Measurements from ENCODE around the gene PKHD1.

The PKHD1 gene

GRCh38 chr6:52049252-52050050, 38.0 kb downstream of the PKHD1 start:
- no peak for DNase-seq (ENCODE audit: extremely low read depth in 1 of 2, low read depth in 1 of 2)

GRCh38 chr6:52046456-52046855, 41.0 kb downstream of the PKHD1 start:
- no peak for DNase-seq (ENCODE audit: extremely low read depth in 1 of 2, low read depth in 1 of 2)

GRCh38 chr6:52045481-52045880, 41.9 kb downstream of the PKHD1 start:
- DNase-seq (ENCODE audit: extremely low read depth in 1 of 2, low read depth in 1 of 2) = no peak

- no peak for DNase-seq (ENCODE audit: extremely low read depth in 1 of 2, low read depth in 1 of 2)
Measured at GRCh38 chr6:52045033-52045432, 42.4 kb downstream of the PKHD1 start.

- no peak for DNase-seq (ENCODE audit: extremely low read depth in 1 of 2, low read depth in 1 of 2)
Measured at GRCh38 chr6:52042141-52042885, 45.1 kb downstream of the PKHD1 start.

- DNase-seq (ENCODE audit: extremely low read depth in 1 of 2, low read depth in 1 of 2) = no peak
Measured at GRCh38 chr6:52041134-52041533, 46.3 kb downstream of the PKHD1 start.

- no peak for DNase-seq (ENCODE audit: extremely low read depth in 1 of 2, low read depth in 1 of 2)
Measured at GRCh38 chr6:52027699-52028098, 59.7 kb downstream of the PKHD1 start.

- DNase-seq (ENCODE audit: extremely low read depth in 1 of 2, low read depth in 1 of 2) = no peak
Measured at GRCh38 chr6:52024451-52025068, 62.9 kb downstream of the PKHD1 start.

- no peak for DNase-seq (ENCODE audit: extremely low read depth in 1 of 2, low read depth in 1 of 2)
Measured at GRCh38 chr6:52022675-52023074, 64.7 kb downstream of the PKHD1 start.

- DNase-seq (ENCODE audit: extremely low read depth in 1 of 2, low read depth in 1 of 2) = no peak
Measured at GRCh38 chr6:52020945-52021570, 66.4 kb downstream of the PKHD1 start.

GRCh38 chr6:52019881-52020280, 67.5 kb downstream of the PKHD1 start:
- no peak for DNase-seq (ENCODE audit: extremely low read depth in 1 of 2, low read depth in 1 of 2)

- no peak for DNase-seq (ENCODE audit: extremely low read depth in 1 of 2, low read depth in 1 of 2)
Measured at GRCh38 chr6:52019092-52019491, 68.3 kb downstream of the PKHD1 start.

GRCh38 chr6:52016915-52017748, 70.3 kb downstream of the PKHD1 start:
- DNase-seq (ENCODE audit: extremely low read depth in 1 of 2, low read depth in 1 of 2) = no peak

GRCh38 chr6:52015953-52016352, 71.5 kb downstream of the PKHD1 start:
- no peak for DNase-seq (ENCODE audit: extremely low read depth in 1 of 2, low read depth in 1 of 2)

GRCh38 chr6:52014391-52014790, 73.0 kb downstream of the PKHD1 start:
- DNase-seq (ENCODE audit: extremely low read depth in 1 of 2, low read depth in 1 of 2) = no peak

- no peak for DNase-seq (ENCODE audit: extremely low read depth in 1 of 2, low read depth in 1 of 2)
Measured at GRCh38 chr6:52013035-52013434, 74.4 kb downstream of the PKHD1 start.

- DNase-seq (ENCODE audit: extremely low read depth in 1 of 2, low read depth in 1 of 2) = no peak
Measured at GRCh38 chr6:52012582-52012981, 74.8 kb downstream of the PKHD1 start.

- DNase-seq (ENCODE audit: extremely low read depth in 1 of 2, low read depth in 1 of 2) = no peak
Measured at GRCh38 chr6:52010806-52011205, 76.6 kb downstream of the PKHD1 start.

- DNase-seq (ENCODE audit: extremely low read depth in 1 of 2, low read depth in 1 of 2) = no peak
Measured at GRCh38 chr6:52010145-52010544, 77.3 kb downstream of the PKHD1 start.

GRCh38 chr6:52009466-52010140, 77.8 kb downstream of the PKHD1 start:
- no peak for DNase-seq (ENCODE audit: extremely low read depth in 1 of 2, low read depth in 1 of 2)
